ENCODE measurements around the gene CELF4. TPM values are rescaled to one million over a fixed set of nuclear protein-coding genes. Genes with fewer than 3 reads are reported as not detected.

The CELF4 gene
- polyA plus RNA-seq, 4 donors: 3.2 to 7.8 (median 3.8) TPM; not detected in 1

DNA sequence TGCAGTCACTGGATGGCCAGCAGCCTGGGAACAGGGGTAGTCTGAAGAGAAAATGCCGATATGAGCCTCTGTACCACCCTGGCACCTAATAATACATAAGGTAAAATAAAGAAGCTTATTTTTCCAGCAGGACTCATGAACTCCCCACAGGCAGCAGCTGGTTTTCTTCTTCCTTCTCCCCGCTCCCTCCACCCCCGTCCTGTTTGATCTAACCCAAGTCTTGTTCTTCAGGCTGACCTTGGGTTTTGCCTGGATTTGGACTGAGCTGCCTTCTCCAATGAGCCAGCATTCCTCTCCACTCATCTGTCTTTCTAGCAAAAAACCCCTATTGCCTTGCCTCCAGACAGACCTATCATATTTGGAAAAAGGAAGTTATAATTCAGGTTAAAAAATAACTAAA is 111.8 kb downstream of the CELF4 start:
- peaks cover 0 to 62% (median 0%) of the 10 kb centered on the region in 3 donors for H3K4me1 ChIP-seq (ENCODE audit: control insufficient read depth in 3 of 3, insufficient read depth in 2 of 3, low read depth in 1 of 3, low read length in 2 of 3)
- no peaks in the 10 kb centered on the region for H3K9me3 ChIP-seq (ENCODE audit: control insufficient read depth in 2 of 2, insufficient read depth in 1 of 2, low read depth in 1 of 2, low read length in 1 of 2)
- H3K27me3 ChIP-seq (ENCODE audit: control insufficient read depth in 3 of 3, insufficient read depth in 3 of 3, low read length in 3 of 3): no peaks in the 10 kb centered on the region
- no peaks in the 10 kb centered on the region for H3K36me3 ChIP-seq (ENCODE audit: control insufficient read depth in 3 of 3, insufficient read depth in 2 of 3, low read depth in 1 of 3, low read length in 3 of 3)
- peak overlapping the region in 2 of 3 donors; percentile 7 to 54 for H3K27ac ChIP-seq (ENCODE audit: low read depth in 1 of 3, low read length in 2 of 3)
- 56 to 68% (median 57%) methylated on average over 3 of the region's 3 CpGs for WGBS, 3 donors
- H3K4me3 ChIP-seq (ENCODE audit: low read depth in 1 of 3, low read length in 3 of 3): no peak overlapping the region
- DNase-seq (no peak), FAIRE-seq (no peak)

DNA sequence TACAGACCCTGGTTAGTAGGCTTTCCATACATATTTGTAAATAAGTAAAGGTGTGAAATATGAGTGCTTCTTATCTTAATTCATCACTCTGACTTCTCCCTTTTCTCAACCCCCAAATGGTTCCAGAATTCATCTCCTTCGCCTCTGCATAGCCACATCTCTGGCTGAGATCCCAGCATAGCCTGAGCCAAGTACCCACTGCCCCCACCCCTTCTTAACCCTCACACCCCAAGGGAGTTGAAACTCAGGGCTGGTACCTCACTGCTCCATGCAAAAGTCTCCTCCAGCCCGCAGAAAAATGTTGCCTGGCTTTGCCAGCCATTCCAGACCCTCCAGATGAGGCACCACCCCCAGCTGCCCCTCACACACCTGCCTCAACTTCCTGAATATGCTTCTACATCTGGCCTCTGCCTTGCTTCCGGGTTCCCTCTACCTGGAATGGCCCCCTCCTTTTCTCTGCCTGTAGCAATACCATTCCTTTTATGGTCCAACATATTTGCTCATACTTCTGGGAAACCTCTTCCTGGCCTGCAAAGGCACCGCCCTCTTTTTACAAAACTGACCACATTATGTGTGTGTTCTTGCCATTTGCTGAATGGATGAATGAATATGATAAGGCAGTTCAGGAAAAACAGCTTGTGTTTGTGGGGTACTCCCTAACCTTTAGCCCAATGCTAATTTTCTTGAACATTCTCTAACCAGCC is 112.8 kb downstream of the CELF4 start:
- FAIRE-seq: no peak
- 24 to 42% (median 35%) methylated on average over 4 of the region's 4 CpGs for WGBS, 3 donors
- H3K27me3 ChIP-seq (ENCODE audit: control insufficient read depth in 3 of 3, insufficient read depth in 3 of 3, low read length in 3 of 3): no peaks in the 10 kb centered on the region
- H3K27ac ChIP-seq (ENCODE audit: low read depth in 1 of 3, low read length in 2 of 3): peak overlapping the region in 2 of 3 donors; percentile 33 to 63
- no peaks in the 10 kb centered on the region for H3K9me3 ChIP-seq (ENCODE audit: control insufficient read depth in 2 of 2, insufficient read depth in 1 of 2, low read depth in 1 of 2, low read length in 1 of 2)
- peaks cover 0 to 62% (median 0%) of the 10 kb centered on the region in 3 donors for H3K4me1 ChIP-seq (ENCODE audit: control insufficient read depth in 3 of 3, insufficient read depth in 2 of 3, low read depth in 1 of 3, low read length in 2 of 3)
- H3K4me3 ChIP-seq (ENCODE audit: low read depth in 1 of 3, low read length in 3 of 3): no peak overlapping the region
- H3K36me3 ChIP-seq (ENCODE audit: control insufficient read depth in 3 of 3, insufficient read depth in 2 of 3, low read depth in 1 of 3, low read length in 3 of 3): no peaks in the 10 kb centered on the region
- DNase-seq: peak in 1 of 2 donors; percentile 62

- Histone ChIP-seq H3K36me3 (ENCODE audit: control insufficient read depth in 3 of 3, insufficient read depth in 2 of 3, low read depth in 1 of 3, low read length in 3 of 3) (no peaks in the 10 kb centered on the region), H3K9me3 (ENCODE audit: control insufficient read depth in 2 of 2, insufficient read depth in 1 of 2, low read depth in 1 of 2, low read length in 1 of 2) (no peaks in the 10 kb centered on the region), H3K27ac (ENCODE audit: low read depth in 1 of 3, low read length in 2 of 3) (peak overlapping the region in 1 of 3 donors; percentile 63), H3K4me1 (ENCODE audit: control insufficient read depth in 3 of 3, insufficient read depth in 2 of 3, low read depth in 1 of 3, low read length in 2 of 3) (peaks cover 0 to 55% (median 0%) of the 10 kb centered on the region in 3 donors), H3K4me3 (ENCODE audit: low read depth in 1 of 3, low read length in 3 of 3) (no peak overlapping the region), H3K27me3 (ENCODE audit: control insufficient read depth in 3 of 3, insufficient read depth in 3 of 3, low read length in 3 of 3) (no peaks in the 10 kb centered on the region)
- FAIRE-seq (no peak), DNase-seq (no peak)
- WGBS, 3 donors: 78 to 87% (median 79%) methylated on average over 6 of the region's 6 CpGs
Observed at GRCh38 chr18:37452015-37452414, 113.6 kb downstream of the CELF4 start.

DNA sequence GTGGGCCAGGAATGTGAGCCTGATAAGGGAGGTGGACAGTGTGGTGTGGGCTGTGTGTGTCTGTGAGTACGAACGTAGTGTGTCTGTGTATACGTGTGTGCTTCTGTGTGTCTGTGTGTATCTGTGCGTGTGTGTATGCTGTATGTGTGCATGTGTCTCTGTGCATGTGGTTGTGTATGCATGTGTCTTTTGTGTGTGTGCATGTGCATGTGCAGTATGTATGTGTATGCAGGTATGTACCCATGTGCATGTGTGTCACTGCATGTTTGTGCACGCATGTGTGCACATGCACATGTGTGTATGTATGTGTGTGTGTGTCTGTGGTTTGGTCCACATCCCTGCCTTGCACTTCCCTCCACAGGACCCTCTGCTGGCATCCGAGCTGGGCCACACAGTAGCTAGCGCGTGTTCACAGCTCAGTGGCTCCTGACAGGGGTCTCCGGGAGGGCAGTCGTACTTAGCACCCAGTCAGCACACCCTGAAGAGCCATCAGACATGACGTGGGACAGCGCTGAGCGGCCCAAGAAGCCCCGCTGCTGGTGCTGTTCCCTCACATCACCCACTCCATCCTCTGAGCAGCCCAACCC is 114.3 kb downstream of the CELF4 start:
- H3K27ac ChIP-seq (ENCODE audit: low read depth in 1 of 3, low read length in 2 of 3): no peak overlapping the region
- DNase-seq (no peak), FAIRE-seq (no peak)
- H3K4me1 ChIP-seq (ENCODE audit: control insufficient read depth in 3 of 3, insufficient read depth in 2 of 3, low read depth in 1 of 3, low read length in 2 of 3): peaks cover 0 to 50% (median 0%) of the 10 kb centered on the region in 3 donors
- no peaks in the 10 kb centered on the region for H3K27me3 ChIP-seq (ENCODE audit: control insufficient read depth in 3 of 3, insufficient read depth in 3 of 3, low read length in 3 of 3)
- no peak overlapping the region for H3K4me3 ChIP-seq (ENCODE audit: low read depth in 1 of 3, low read length in 3 of 3)
- no peaks in the 10 kb centered on the region for H3K9me3 ChIP-seq (ENCODE audit: control insufficient read depth in 2 of 2, insufficient read depth in 1 of 2, low read depth in 1 of 2, low read length in 1 of 2)
- 92 to 95% (median 93%) methylated on average over 14 of the region's 14 CpGs for WGBS, 3 donors
- H3K36me3 ChIP-seq (ENCODE audit: control insufficient read depth in 3 of 3, insufficient read depth in 2 of 3, low read depth in 1 of 3, low read length in 3 of 3): no peaks in the 10 kb centered on the region

DNA sequence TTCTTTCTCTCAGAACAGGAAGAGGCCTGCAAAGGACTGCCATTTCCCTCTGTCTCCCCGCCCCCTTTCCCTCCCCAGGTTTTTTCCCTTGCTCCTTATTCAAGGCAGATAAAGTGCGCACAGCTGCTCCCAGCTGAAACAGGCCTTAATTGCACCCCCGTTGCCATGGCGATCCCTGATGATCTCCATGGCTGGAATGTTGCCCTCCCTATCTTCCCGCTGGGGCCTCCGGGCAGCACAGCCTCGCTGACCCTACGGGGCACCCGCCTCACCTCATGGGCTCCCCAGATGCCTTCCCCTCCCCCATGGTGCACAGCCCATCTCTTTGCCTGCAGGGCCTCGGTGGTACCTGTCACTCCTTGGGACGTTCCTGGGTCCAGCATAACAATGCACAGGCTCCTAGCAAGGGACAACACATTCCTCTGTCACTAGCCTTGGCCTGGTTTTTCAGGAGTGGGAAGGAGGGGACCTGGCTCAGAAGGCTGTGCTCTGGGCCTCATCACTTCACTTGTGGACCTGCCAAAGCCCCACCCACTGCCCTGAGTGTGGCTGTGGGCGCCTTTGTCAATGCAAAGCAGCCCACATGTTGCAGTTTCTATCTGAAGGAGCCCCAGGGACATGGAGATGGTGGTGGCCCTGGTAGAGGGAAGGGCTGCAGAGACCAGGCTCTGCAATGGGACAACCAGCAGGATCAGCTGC is 115.0 kb downstream of the CELF4 start:
- Histone ChIP-seq H3K4me3 (ENCODE audit: low read depth in 1 of 3, low read length in 3 of 3) (no peak overlapping the region), H3K27me3 (ENCODE audit: control insufficient read depth in 3 of 3, insufficient read depth in 3 of 3, low read length in 3 of 3) (no peaks in the 10 kb centered on the region), H3K9me3 (ENCODE audit: control insufficient read depth in 2 of 2, insufficient read depth in 1 of 2, low read depth in 1 of 2, low read length in 1 of 2) (no peaks in the 10 kb centered on the region), H3K36me3 (ENCODE audit: control insufficient read depth in 3 of 3, insufficient read depth in 2 of 3, low read depth in 1 of 3, low read length in 3 of 3) (no peaks in the 10 kb centered on the region), H3K27ac (ENCODE audit: low read depth in 1 of 3, low read length in 2 of 3) (peak overlapping the region in 1 of 3 donors; percentile 18), H3K4me1 (ENCODE audit: control insufficient read depth in 3 of 3, insufficient read depth in 2 of 3, low read depth in 1 of 3, low read length in 2 of 3) (peaks cover 0 to 50% (median 0%) of the 10 kb centered on the region in 3 donors)
- peak; percentile 14 to 92 for DNase-seq
- no peak for FAIRE-seq
- 16 to 33% (median 32%) methylated on average over 12 of the region's 12 CpGs for WGBS, 3 donors

DNA sequence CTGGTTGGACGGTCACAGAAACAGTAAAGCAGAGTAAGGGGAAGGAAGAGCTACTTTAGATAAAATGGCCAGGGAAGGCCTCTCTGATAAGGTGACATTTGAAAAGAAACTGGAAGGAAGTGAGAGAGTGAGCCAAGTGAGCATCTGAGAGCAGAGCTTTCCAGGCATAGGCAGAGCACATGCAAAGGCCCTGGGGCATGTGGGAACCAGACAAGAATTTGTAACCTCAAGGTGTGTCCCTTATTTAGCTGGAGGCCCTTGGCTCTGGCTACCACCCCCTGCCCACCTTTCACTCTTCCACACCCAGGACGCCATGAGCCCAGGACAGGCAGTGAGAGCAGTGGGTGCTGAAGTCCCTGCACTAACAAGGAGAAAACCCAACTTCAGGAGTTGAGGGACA is 116.0 kb downstream of the CELF4 start:
- no peak overlapping the region for H3K4me3 ChIP-seq (ENCODE audit: low read depth in 1 of 3, low read length in 3 of 3)
- no peaks in the 10 kb centered on the region for H3K9me3 ChIP-seq (ENCODE audit: control insufficient read depth in 2 of 2, insufficient read depth in 1 of 2, low read depth in 1 of 2, low read length in 1 of 2)
- peak overlapping the region in 1 of 3 donors; percentile 18 for H3K27ac ChIP-seq (ENCODE audit: low read depth in 1 of 3, low read length in 2 of 3)
- WGBS, 3 donors: 74 to 93% (median 74%) methylated on average over 2 of the region's 2 CpGs
- no peak for DNase-seq
- H3K4me1 ChIP-seq (ENCODE audit: control insufficient read depth in 3 of 3, insufficient read depth in 2 of 3, low read depth in 1 of 3, low read length in 2 of 3): peaks cover 0 to 55% (median 0%) of the 10 kb centered on the region in 3 donors
- no peak for FAIRE-seq
- H3K27me3 ChIP-seq (ENCODE audit: control insufficient read depth in 3 of 3, insufficient read depth in 3 of 3, low read length in 3 of 3): no peaks in the 10 kb centered on the region
- no peaks in the 10 kb centered on the region for H3K36me3 ChIP-seq (ENCODE audit: control insufficient read depth in 3 of 3, insufficient read depth in 2 of 3, low read depth in 1 of 3, low read length in 3 of 3)

DNA sequence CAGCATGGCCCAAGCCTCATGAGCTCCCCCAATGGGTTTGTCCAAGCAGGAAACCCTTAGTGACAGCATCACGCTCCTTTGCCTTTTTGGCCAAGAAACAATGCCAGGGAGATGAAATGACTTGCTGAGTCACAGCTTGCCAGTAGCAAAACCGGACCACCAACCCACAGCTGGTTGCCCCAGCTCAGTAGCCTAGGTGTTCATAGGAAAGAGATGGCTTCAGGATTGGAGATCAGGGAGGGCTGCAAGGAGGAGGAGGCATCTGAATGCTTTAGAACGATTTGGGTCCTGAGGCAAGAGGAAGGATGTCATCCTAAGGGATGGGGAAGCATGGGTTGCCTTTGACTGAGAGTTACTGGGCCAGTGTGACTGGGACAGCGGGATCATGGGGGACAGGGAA is 116.7 kb downstream of the CELF4 start:
- no peak for FAIRE-seq
- 74 to 83% (median 77%) methylated on average over 4 of the region's 4 CpGs for WGBS, 3 donors
- H3K4me1 ChIP-seq (ENCODE audit: control insufficient read depth in 3 of 3, insufficient read depth in 2 of 3, low read depth in 1 of 3, low read length in 2 of 3): peaks cover 0 to 51% (median 0%) of the 10 kb centered on the region in 3 donors
- H3K9me3 ChIP-seq (ENCODE audit: control insufficient read depth in 2 of 2, insufficient read depth in 1 of 2, low read depth in 1 of 2, low read length in 1 of 2): no peaks in the 10 kb centered on the region
- DNase-seq: no peak
- no peak overlapping the region for H3K27ac ChIP-seq (ENCODE audit: low read depth in 1 of 3, low read length in 2 of 3)
- no peaks in the 10 kb centered on the region for H3K27me3 ChIP-seq (ENCODE audit: control insufficient read depth in 3 of 3, insufficient read depth in 3 of 3, low read length in 3 of 3)
- no peak overlapping the region for H3K4me3 ChIP-seq (ENCODE audit: low read depth in 1 of 3, low read length in 3 of 3)
- no peaks in the 10 kb centered on the region for H3K36me3 ChIP-seq (ENCODE audit: control insufficient read depth in 3 of 3, insufficient read depth in 2 of 3, low read depth in 1 of 3, low read length in 3 of 3)

GRCh38 chr18:37447962-37448888 is 117.4 kb downstream of the CELF4 start:
- FAIRE-seq (no peak), DNase-seq (no peak)
- Histone ChIP-seq H3K27me3 (ENCODE audit: control insufficient read depth in 3 of 3, insufficient read depth in 3 of 3, low read length in 3 of 3) (no peaks in the 10 kb centered on the region), H3K36me3 (ENCODE audit: control insufficient read depth in 3 of 3, insufficient read depth in 2 of 3, low read depth in 1 of 3, low read length in 3 of 3) (no peaks in the 10 kb centered on the region), H3K4me3 (ENCODE audit: low read depth in 1 of 3, low read length in 3 of 3) (no peak overlapping the region), H3K4me1 (ENCODE audit: control insufficient read depth in 3 of 3, insufficient read depth in 2 of 3, low read depth in 1 of 3, low read length in 2 of 3) (peaks cover 0 to 44% (median 0%) of the 10 kb centered on the region in 3 donors), H3K27ac (ENCODE audit: low read depth in 1 of 3, low read length in 2 of 3) (no peak overlapping the region), H3K9me3 (ENCODE audit: control insufficient read depth in 2 of 2, insufficient read depth in 1 of 2, low read depth in 1 of 2, low read length in 1 of 2) (no peaks in the 10 kb centered on the region)
- WGBS, 3 donors: 79 to 83% (median 83%) methylated on average over 22 of the region's 22 CpGs
